ENCODE measurements around the gene KIAA0232.

DNA sequence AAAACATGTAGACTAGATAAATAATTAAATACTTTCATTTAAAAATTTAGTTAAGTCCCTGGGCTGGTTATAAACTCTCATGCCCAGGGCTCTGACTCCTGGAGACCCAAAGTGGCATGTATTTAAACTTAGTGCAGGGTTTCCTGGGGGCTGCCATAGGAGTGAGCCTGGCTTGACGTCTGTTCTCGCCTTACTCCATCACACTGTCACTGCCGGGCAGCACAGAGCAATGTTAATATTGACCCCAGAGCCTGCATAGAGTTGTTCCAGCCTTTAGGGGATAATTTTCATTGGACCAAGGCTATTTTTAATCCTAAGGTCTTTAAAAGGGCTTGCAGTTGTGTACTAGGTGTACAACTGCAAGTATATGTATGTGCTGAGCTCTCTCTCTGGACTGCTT lies 31.2 kb downstream of the KIAA0232 start:
- no peak for TF ChIP-seq CTCF (conservative IDR thresholded peaks at IDR 0.05 in 1 of 2, IDR thresholded peaks at IDR 0.05 in 1 of 2; ENCODE audit: extremely low read depth in 1 of 2, insufficient read depth in 1 of 2, low read depth in 1 of 2, low read length in 2 of 2)
- no peak for TF ChIP-seq EZH2 (IDR thresholded peaks at IDR 0.05; ENCODE audit: borderline replicate concordance, low read length)

Measured in mammary epithelial cell (primary cell).